D341Med (cell line): Measurements from ENCODE around the gene NCOA6.

Experiments
- DNase-seq: peaks from one replicate; pipeline ENCODE4 v3.0.0; 2012; ENCODE audit warnings: low spot score

The NCOA6 gene

DNA sequence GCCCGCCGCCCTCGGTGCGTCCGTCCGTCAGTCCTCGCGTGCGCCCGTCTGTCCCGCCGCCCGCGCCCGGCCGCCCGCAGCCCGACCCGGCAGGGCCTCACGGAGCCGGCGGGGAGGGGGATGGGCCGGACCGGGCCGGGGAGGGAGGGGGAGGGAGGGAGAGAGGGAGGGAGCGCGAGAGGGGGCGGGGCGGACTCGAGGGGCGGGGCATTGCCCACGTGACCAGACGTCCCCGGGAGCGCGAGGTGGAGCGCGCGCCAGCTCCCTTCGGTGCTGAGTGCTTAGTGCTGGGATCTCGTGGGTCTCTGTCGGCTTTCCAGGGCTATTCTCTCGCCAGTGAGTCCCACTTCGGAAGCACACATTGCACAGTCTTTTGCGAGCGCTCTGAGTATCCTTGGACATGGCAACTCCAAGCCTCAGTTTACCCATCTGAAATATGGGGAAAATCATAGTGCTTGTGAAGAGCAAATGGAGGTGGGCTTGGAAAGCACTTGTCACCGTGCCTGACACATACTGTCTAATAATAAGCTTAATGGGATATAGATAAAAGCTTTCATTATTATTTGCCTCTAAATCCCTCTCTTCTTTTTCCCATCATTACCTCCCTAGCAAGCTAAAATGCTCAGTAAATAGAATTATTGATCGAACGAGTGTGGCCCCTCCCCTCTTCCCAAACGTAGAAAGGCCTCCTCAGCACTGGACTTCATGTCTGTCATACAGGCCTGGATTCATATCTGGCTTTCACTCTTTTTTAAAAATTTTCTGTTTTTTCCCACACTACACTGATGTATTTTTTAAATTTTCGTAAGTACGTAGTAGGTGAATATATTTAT is at the start of gene NCOA6:
Gene NCOA6, minus strand, starts transcription at position 122 of the 833 bp plus-strand sequence. CDS start 43,296 bp downstream, outside the sequence.
- DNase-seq = peak; percentile 96

DNA sequence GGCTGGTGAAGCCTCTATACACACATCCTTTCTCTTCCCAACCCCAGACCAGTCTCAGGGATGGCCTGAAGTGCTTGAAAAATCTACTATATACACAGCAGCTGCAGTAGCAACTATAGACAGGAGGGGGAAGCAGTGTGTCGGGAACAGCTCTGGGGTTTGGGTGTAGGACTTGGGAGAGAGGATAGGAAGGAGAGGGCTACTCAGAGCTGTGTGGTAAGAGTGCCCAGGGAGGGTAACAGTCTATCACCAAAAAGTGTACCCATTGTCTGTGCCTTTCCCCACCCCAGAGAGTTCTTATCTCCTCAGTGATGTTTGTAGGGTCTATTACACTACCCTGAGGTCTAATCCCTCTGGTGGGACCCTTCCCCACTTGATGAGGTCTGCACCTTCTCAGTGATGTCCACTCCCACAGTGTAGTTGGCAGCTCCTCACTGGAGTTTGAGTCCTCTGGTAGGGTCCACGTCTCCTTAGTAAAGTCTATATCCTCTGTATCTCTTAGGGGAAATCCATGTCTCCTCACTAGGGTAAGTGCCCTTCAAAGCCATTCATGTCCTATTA is 48.7 kb upstream of the NCOA6 start:
- DNase-seq = peak; percentile 79

DNA sequence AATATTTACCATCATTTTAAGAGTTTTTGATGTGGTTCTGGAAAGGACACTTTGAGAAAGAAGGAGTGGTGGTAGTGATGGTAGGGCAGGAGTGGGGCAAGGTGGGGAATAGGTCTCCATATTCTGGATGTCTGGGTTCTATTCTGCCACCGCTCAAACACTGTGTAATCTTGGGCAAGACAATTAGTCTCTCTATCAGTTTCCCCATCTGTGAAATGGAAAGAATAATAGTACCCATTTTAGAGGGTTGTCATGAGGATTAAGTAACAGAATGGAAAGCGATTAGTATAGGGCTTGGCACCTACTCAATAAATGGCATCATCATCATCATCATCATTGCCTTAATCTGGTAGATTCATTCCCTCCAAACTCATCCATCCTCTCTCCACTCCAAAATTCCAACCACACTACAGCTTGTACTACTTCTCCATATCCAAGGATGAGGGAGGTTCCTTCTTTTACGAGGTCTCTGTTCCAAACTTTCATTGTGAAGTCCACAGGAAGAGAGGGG is 48.2 kb upstream of the NCOA6 start:
- DNase-seq = no peak

DNA sequence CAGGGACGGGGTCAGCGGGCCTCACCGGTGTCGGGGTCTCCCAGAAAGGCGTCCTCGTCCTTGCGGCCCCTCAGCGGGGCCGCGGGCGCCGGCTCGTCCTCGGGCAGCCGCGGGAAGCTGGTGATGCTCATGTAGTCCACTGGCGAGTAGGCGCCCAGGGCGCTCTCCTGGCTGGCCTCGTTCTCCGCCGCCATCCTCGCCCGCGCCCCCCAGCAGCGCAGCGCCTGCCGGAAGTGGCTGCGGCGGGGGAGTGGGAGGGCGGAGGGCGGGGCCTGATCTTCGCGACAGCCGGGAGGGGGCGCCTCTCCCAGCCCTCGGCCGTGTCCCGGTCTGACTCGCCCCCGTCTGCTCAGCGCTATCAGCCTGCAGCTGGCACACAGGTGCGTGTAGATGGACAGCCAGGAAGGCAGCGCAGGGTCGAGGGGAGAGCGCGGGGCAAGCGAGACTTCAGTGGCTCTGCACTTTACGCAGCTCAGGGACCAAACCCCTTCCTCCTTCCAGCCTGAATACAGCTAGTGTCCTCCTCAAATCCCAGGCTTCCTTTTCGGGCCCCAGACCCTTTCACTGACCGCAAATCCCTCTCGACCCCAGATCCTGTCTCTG is 47.3 kb upstream of the NCOA6 start, which contains the start of gene GGT7:
Gene GGT7, minus strand, starts transcription at position 235 of the 603 bp plus-strand sequence. Its CDS starts 41 bp downstream, at position 194.
- peak; percentile 94 for DNase-seq

DNA sequence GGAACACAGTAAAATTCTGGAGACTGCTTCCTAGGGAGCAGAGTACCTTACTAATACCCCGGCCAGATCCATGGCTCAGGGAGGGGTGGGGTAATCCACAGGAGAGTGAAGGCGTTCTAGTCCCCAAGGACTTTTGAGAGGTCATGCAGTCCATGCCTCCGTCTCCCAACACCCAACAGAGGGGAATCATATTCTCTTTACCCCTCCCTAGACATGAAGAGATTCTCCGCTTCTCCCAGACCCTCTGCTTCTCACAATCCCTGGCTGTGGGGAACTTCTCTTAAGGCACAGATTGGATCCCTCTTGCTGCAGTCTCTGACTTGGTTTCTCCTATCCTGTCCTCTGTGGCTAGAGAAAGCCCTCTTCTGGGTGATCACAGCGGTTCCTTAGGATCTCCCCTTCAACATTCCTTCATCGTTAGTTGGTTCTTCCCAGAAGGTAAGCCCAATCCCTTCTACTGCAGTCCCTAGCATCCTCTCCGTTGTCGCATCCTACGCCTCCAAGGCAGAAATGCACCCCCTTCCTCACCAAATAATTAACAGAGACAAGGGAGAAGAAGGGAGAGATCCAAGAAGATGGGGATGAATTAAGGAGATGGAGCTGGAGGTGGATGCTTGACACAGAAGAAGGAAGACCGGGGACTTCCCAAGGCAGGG is 46.6 kb upstream of the NCOA6 start:
- no peak for DNase-seq

DNA sequence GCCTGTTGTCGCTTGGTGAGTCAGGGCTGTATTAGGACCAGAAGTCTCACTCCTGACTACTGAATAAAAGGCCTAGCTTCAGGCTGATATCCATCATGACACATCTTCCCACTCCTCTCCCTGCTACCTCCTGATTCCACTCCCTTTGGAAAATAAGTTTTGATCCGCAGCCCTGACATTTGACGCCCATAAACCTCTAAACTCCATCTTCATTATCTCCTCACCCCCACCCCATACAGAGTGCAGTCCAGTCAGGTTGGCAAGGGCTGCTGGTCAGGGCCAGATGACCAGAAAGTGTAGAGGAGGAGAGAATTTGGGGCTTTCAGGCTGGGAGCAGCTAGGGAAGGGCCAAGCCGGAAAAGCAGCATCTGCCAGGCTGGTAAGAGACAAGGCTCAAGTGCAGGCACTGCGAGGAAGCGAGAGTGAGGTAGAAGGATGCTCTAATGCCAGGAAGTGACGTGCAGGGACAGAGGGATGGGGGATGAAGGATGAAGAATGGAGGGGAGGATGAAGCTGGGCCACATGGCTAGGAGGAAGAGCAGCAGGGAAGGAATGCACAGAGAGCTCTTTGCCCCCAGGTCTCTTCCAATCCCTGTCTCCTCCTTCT is 46.0 kb upstream of the NCOA6 start:
- DNase-seq = no peak

DNA sequence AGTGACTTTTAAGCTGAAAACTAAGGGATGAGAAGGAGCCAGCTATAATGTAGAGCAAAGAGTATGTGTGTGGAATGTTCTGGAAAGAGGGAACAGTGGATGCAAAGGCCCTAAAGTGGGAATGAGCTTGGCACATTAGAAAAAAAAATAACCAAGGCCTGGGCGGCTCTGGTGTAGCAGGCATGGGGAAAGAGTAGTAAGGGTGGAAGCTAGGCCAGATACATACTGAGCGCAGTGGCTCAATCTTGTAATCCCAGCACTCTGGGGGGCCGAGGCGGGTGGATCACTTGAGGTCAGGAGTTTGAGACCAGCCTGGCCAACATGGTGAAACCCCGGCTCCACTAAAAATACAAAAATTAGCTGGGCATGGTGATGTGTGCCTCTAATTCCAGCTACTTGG is 38.8 kb upstream of the NCOA6 start:
- no peak for DNase-seq

DNA sequence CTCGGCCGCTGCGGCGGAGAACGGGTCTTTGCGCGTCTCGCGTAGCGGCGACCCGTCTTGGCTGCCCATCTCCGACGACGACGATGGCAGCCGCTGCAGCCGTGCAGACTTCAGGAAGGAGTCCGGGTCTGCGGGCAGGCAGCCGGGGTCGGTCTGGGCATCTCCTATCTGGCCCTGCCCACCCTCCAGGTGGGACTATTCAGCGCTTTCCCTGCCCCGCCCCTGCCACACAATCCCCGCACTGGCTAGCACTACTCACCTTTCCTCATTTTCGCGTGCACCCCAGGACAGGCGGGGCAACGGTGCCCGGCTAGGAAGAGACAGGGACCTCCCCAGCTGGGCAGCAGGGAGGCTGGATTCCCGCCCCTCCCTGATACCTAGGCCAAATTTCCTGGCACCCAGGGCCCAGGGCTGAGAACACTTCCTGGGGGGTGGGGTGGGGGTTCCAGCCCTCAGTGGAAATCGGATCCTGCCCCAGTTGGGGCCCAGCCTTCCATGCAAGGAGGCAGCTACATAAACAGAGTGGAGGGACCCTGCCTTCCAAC is 38.0 kb upstream of the NCOA6 start:
- no peak for DNase-seq

DNA sequence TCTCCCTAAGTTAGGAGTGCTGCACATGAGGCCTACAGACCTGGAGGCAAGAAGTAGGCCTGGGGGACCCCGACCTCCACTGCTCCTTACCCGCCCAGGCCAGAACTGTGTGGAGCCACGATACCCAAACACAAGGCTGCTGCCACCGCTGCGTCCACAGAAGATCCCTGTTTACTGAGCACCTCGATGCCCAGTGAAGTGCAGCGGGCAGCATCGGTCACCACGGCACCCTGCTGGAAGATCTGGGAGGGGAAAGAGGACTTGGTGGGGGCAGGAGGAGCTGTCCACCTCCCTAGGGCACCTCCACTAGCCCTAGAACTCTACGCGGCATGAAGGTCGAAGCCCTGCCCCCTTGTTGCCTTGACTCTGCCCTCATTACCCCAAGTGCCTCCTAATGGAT is 37.3 kb upstream of the NCOA6 start:
- no peak for DNase-seq

DNA sequence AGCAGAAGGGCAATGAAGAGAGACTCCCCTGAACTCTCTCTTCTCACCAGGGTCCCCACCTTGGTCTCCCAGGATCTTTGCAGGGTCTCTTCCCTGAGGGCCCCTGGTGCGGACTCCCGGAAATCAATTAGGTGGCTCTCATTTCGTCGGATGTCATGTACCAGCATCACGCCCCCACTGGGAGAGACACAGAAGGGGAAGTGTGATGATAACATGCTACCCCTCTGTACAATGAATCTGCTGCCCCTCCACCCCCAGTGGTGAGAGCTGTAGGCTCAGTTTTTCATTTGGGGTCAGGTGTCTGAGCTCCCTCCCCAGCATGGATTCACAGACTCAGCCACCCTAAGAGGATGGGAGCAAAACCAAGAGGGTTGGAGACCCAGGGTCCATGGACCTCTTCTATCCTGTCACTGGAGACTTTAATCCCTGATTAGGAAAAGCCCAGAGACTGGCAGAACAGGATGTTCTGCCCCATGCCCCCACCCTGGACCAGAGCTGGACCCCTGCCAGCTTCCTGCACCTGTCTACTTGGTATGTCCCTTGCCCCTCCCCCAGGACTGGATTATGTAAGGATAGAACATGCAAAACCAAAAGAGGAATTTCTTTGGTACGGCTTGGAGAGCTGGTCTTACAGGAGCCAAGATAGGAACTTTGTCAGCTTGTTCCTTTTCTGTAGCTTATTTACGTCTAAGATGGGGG is 36.1 kb upstream of the NCOA6 start:
- no peak for DNase-seq

DNA sequence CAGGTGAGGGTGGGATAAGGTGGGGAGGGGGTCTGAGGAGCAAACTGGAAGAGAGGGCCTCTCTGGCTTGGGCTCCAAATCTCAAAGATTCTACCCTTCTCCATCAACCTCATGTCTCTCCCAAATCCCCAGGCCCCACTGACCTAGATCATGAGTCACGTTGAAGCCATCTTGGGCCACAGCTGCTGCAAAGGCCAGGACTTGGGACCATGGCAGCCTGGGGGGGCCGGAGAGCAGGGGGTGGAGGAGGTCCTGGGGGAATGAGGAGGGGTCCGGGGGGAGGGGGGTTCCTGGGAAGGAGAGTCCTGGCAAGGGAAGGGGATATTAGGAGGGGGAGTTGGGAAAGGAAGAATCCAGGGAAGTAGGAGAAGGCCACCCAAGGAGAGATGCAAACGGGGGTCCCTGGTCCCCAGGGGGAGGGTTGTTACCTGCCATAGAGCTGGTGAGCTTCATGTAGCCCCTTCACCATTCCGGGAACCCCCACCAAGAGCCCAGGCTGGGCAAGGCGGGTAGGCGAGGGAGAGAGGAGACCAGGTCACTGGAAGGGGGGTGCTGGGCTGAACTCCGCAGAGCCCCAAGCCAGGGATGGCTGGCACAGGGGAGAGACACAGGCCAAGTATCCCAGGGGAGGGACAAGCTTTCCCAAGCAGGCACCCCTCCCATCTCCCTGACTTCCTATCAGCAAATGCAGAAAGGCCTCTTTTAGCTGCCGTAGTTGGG is 34.5 kb upstream of the NCOA6 start:
- DNase-seq = no peak

DNA sequence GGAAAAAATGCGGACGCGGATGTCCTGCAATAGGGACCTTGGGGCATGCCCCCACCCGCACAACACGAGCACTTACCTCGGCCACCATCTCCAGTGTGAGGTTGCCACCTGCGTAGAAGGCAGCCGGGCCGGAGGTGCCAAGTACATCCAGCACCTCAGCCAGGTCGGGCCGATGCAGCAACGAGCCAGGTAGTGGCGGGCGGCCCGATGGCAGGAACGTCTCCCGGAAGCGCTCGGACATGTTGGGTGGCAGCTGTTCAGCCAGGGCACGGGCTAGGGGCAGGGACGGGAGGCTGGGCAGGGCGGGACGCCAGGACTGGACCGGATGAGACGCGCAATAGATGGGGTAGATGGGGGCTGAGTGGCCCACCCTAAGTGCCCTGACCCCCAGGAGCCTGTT is 33.9 kb upstream of the NCOA6 start:
- DNase-seq = no peak

DNA sequence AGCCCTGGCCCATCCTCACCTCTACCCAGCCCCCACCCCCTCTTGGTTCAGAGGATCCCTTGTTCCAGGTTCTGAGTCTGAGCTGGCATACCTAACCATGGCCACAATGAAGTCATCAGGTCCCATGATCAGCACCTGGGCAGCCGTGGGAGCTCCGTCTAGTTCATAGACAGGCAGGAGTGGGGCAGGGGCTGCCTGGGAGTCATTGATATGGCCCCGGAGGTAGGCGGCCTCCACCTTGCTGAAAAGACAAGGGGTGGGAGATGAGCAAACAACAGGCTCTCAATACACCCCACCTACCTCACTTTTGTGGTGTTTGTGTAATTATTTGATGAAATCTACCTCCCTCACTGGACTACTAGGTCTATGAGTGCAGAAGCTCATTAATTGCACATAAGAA is 26.8 kb upstream of the NCOA6 start:
- no peak for DNase-seq

DNA sequence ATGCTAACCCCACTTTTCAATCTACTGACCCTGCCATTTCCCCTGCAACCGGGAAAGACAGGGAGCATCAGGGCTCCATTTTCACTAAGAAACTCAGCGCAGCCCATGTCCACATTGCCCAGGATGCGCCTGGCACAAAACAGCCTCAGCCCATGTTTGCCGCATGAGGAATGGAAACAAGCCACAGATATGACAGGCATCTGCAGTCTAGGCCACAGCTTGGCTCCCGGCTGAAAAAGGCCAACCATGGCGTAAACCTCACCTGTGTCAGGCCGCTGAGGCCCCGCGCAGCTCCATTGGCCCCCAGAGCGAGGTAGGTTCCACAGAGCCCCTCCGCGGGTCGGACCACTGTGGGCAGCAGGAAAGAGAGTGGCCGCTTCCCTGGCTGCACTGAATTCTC is 25.5 kb upstream of the NCOA6 start:
- DNase-seq = no peak

DNA sequence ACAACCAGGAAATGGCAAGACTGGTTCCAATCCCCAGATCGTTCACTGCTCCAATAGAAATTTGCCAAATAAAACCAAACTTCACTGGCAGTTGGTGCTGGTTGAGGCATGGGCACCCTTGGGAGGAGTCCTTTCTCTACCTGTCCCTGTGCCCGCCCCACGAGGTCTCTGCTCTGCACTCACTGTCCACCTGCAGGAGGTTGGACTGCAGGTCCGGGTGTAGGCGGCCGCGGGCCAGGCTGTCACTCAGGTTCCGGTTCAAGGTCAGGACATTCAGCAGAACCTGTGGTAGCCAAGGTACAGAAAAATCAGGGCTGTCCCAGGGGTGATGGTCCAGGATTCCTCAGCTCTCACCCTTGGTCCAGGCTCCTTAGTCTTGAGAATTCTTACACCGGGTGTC is 24.3 kb upstream of the NCOA6 start:
- no peak for DNase-seq

DNA sequence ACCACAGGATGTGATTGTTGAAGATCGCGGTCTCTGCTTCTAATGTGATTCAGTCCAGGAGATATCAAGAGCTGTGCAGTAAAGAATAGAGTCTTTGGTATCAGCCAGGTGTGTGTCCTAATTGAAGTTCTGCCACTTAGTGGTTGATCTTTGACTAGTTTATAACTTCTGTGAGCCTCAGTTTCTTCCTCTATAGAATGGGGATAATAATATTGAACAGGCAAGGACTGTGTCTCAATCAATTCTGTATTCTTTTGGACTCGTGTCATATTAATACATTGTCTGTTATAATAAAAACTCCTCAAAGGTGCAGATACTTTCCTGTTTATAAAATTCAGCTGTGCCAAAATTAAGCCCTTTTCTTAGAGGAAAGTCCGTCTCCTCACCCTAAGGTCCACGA is 23.1 kb upstream of the NCOA6 start:
- no peak for DNase-seq

DNA sequence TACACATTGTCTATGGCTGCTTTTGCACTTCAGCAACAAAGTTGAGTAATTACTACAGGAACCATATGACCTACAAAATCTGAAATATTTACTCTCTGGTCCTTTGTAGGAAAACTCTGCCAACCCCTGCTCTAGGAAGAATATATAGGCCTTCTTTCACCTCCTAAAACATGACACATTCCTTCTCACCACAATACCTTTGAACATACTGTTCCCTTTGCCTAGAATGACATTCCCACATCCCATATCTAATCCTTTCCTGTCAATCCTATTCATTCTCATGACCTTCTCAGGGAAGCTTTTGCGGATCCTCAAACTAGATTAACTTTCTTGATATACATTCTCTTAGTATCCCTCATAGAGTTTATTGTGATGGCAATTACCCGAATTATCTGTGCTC is 18.0 kb upstream of the NCOA6 start:
- no peak for DNase-seq

DNA sequence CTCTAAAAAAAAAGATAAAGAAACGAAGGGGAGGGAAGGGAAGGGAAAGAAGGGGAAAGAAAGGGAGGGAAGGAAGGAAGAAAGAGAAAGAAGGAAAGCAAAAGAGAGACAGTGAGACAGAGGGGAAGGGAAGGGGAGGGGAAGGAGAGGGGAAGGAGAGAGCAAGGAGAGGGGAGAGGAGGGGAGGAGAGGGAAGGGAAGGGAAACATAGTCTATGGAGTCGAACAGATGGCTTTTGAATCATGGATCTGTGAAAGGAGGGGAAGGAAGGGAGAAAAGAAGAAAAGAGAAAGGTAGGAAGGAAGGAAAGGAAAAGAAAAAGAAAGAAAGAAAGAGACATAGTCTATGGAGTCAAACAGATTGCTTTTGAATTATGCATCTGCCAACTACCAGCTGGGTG is 16.7 kb upstream of the NCOA6 start:
- DNase-seq = no peak

DNA sequence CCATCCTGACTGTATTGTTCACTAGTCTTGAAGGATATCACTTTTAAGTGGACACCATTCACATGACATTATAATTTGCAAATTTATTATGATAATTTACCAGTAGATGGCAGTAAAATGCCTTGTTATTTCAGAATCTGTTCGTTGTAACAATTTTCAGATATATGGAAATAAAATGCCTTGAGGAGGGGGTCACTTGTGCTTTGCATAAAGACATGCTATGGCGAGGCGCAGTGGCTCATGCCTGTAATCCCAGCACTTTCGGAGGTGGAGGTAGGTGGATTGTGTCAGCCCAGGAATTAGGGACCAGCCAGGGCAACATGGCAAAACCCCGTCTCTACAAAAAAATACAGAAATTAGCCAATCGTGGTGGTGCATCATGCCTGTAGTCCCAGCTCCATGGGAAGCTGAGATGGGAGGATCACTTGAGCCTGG is 9.0 kb upstream of the NCOA6 start:
- peak; percentile 47 for DNase-seq

DNA sequence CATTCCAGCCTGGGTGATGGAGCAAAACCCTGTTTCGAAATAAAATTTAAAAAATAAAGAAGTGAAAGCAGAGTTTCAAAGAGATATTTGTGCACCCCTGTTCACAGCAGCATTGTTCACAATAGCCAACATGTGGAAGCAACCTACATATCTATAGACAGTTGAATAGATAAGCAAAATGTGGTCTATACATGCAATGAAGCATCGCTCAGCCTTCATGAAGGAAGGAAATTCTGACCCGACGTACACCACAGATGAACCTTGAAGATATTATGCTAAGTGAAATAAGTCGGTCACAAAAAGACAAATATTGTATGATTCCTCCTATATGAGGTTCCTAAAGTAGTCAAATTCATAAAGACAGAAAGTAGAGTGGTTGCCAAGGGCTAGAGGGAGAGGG is 6.5 kb upstream of the NCOA6 start:
- no peak for DNase-seq

DNA sequence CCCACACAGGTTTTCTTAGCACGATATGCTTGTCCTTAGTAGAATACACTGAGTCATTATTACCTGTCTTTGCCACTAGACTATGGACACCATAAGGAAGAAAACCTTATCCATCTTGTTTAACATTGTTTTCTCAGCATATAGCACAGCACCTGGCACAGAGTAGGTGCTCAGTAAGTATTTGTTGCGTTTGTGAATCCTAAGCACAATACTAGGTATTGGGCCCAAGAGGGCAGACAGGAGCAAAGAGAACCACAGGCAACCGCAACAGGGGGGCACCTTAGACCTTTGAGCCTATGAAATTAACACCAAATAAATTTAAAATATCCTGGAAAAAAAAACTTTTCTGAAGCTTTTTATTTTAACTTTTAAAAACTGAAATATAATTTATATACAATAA is 3.7 kb upstream of the NCOA6 start:
- DNase-seq = no peak
